ENCODE measurements around the gene IPO5.
"Not testable (repeated sequence)": the region's sequence is repeated elsewhere in the genome, so short reads cannot be mapped to it uniquely, and the experiment has no call there.

IPO5 gene

GRCh38 chr13:97953376-97953970, at the start of gene IPO5:
IPO5 (plus strand) TSS chr13:97953675; CDS start chr13:97976697, 23,022 bp downstream.
- no peak for DNase-seq

- no peak for DNase-seq
These were observed 49.4 kb upstream of the IPO5 start for GRCh38 chr13:97904059-97904458.

GRCh38 chr13:97905517-97905916, 48.0 kb upstream of the IPO5 start:
- DNase-seq, result no peak

GRCh38 chr13:97911311-97912138, 42.0 kb upstream of the IPO5 start:
- no peak for DNase-seq

GRCh38 chr13:97912139-97912535, 41.3 kb upstream of the IPO5 start:
- no peak for DNase-seq

- DNase-seq, result no peak
These were observed 40.3 kb upstream of the IPO5 start for GRCh38 chr13:97913206-97913605.

GRCh38 chr13:97914540-97914939, 38.9 kb upstream of the IPO5 start:
- no peak for DNase-seq

GRCh38 chr13:97921176-97921816, 32.2 kb upstream of the IPO5 start:
- DNase-seq, result no peak

GRCh38 chr13:97928301-97928700, 25.2 kb upstream of the IPO5 start:
- DNase-seq, result no peak

- no peak for DNase-seq
These were observed 21.4 kb upstream of the IPO5 start for GRCh38 chr13:97932036-97932435.

- no peak for DNase-seq
These were observed 20.8 kb upstream of the IPO5 start for GRCh38 chr13:97932647-97933046.

GRCh38 chr13:97933776-97934175, 19.7 kb upstream of the IPO5 start:
- no peak for DNase-seq

- no peak for DNase-seq
These were observed 18.9 kb upstream of the IPO5 start for GRCh38 chr13:97934590-97934989.

GRCh38 chr13:97935071-97935470, 18.4 kb upstream of the IPO5 start:
- no peak for DNase-seq

GRCh38 chr13:97936036-97936435, 17.4 kb upstream of the IPO5 start:
- DNase-seq, result no peak

- no peak for DNase-seq
These were observed 14.6 kb upstream of the IPO5 start for GRCh38 chr13:97938706-97939475.

- no peak for DNase-seq
These were observed 9.0 kb upstream of the IPO5 start for GRCh38 chr13:97944396-97945029.

GRCh38 chr13:97945342-97945741, 8.1 kb upstream of the IPO5 start:
- no peak for DNase-seq

GRCh38 chr13:97945792-97946419, 7.6 kb upstream of the IPO5 start:
- DNase-seq, result no peak

GRCh38 chr13:97946951-97947588, 6.4 kb upstream of the IPO5 start:
- no peak for DNase-seq

GRCh38 chr13:97948041-97948440, 5.4 kb upstream of the IPO5 start:
- DNase-seq, result no peak

- DNase-seq, result not testable (repeated sequence)
These were observed 4.2 kb upstream of the IPO5 start for GRCh38 chr13:97949316-97949715.

All from CD4-positive, alpha-beta T cell treated with Interleukin-21 for 1 hour (primary cell).